Stomach (tissue), 4 donors: ENCODE results near the gene RAB30.

Source experiments
- EP300 ChIP-seq: sonication (generic); formaldehyde crosslinking; IDR thresholded peaks from one replicate; pipeline ENCODE4 v1.6.1; 2017; ENCODE audit warnings: antibody characterized with exemption
- POLR2A ChIP-seq, 4 donors: fragments of 450-650 bp; IDR thresholded peaks; one replicate each; pipeline ENCODE4 v1.6.1; 2016; ENCODE audit warnings: antibody characterized with exemption in 4 of 4, control low read depth in 2 of 4, mild to moderate bottlenecking in 1 of 4, moderate library complexity in 1 of 4
- POLR2AphosphoS5 ChIP-seq, 3 donors: sonication (generic); formaldehyde crosslinking; IDR thresholded peaks; one replicate each; pipeline ENCODE4 v1.6.1; 2016; ENCODE audit warnings: antibody characterized with exemption in 3 of 3
- TF ChIP-seq, protein P1 (sequence below), 7 experiments: fragments of 450-650 bp in 4 of 7; fragments of 200-600 bp in 3 of 7; sonication (generic) in 3 of 7; IDR thresholded peaks; one replicate each; pipeline ENCODE4 v1.5.1; 2016 to 2019; ENCODE audit warnings: antibody characterized with exemption in 7 of 7, control low read depth in 2 of 7, mild to moderate bottlenecking in 1 of 7

DNA sequence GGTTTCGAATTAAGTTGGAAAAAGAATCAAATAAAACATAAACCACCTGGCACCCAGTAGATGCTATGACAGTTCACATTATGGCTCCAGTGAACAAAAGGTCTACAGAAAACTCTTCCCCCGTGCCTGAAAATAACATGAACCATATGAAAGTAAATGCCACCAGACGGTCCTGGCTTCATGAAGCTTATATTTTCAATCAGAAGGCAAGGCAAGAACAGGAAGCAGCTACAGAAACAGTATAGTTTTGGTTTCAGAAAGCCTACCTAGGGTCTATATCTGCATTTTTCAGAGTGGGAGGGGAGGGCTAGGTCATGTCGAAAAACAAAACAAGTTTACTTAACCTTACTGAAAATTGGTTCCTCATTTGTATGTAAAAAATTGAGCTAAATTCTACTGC is 9.8 kb downstream of the RAB30 start:
- TF ChIP-seq, protein P1, sequence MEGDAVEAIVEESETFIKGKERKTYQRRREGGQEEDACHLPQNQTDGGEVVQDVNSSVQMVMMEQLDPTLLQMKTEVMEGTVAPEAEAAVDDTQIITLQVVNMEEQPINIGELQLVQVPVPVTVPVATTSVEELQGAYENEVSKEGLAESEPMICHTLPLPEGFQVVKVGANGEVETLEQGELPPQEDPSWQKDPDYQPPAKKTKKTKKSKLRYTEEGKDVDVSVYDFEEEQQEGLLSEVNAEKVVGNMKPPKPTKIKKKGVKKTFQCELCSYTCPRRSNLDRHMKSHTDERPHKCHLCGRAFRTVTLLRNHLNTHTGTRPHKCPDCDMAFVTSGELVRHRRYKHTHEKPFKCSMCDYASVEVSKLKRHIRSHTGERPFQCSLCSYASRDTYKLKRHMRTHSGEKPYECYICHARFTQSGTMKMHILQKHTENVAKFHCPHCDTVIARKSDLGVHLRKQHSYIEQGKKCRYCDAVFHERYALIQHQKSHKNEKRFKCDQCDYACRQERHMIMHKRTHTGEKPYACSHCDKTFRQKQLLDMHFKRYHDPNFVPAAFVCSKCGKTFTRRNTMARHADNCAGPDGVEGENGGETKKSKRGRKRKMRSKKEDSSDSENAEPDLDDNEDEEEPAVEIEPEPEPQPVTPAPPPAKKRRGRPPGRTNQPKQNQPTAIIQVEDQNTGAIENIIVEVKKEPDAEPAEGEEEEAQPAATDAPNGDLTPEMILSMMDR (IDR thresholded peaks at IDR 0.05) = no peak
- TF ChIP-seq EP300 (no peak), POLR2A (IDR thresholded peaks at IDR 0.05) (no peak), POLR2AphosphoS5 (IDR thresholded peaks at IDR 0.05) (no peak)
